CD14-positive monocyte (primary cell): ENCODE measurements around the gene KIAA0513. TPM values are rescaled to one million over a fixed set of nuclear protein-coding genes. Genes with fewer than 3 reads are reported as not detected.

Experiments used
- DNase-seq, 3 donors: peaks; one replicate each; pipeline ENCODE4 v3.0.0-alpha.2; 2011 to 2022
- H2AFZ ChIP-seq: 2 replicates; pipeline ENCODE4 v1.6.0; 2012; ENCODE audit warnings: mild to moderate bottlenecking, low read depth, low read length, inconsistent platforms; ENCODE audit not compliant: insufficient read depth, poor library complexity, severe bottlenecking
- H3K27ac ChIP-seq, 2 donors: 1 replicate in 1 of 2; 2 replicates in 1 of 2; pipeline ENCODE4 v1.5.1; 2012 to 2013; ENCODE audit warnings: low read length in 2 of 2, control low read depth in 1 of 2, inconsistent platforms in 1 of 2, low read depth in 1 of 2, mild to moderate bottlenecking in 1 of 2
- H3K27me3 ChIP-seq, 2 donors: one replicate each; pipeline versions ENCODE4 v1.6.0 to v1.6.1; 2011 to 2013; ENCODE audit warnings: low read length in 2 of 2; ENCODE audit not compliant: control insufficient read depth in 2 of 2, insufficient read depth in 2 of 2
- H3K36me3 ChIP-seq, 2 donors: replicated peaks in 1 of 2; 1 replicate in 1 of 2; 2 replicates in 1 of 2; pipeline versions ENCODE4 v1.5.1 to v1.6.1; 2012 to 2013; ENCODE audit warnings: low read length in 2 of 2, control low read depth in 1 of 2, inconsistent platforms in 1 of 2, mild to moderate bottlenecking in 1 of 2; ENCODE audit not compliant: insufficient read depth in 2 of 2, control insufficient read depth in 1 of 2
- H3K4me1 ChIP-seq, 2 donors: 1 replicate in 1 of 2; 2 replicates in 1 of 2; pipeline versions ENCODE4 v1.5.1 to v1.6.1; 2012 to 2013; ENCODE audit warnings: low read length in 2 of 2, control low read depth in 1 of 2, inconsistent platforms in 1 of 2, mild to moderate bottlenecking in 1 of 2, moderate library complexity in 1 of 2; ENCODE audit not compliant: insufficient read depth in 2 of 2, control insufficient read depth in 1 of 2
- H3K4me2 ChIP-seq: replicated peaks from 2 replicates; pipeline ENCODE3; 2012; ENCODE audit warnings: low read length, moderate library complexity, mild to moderate bottlenecking; ENCODE audit not compliant: poor library complexity, severe bottlenecking; ENCODE audit errors: extremely low read depth
- H3K4me3 ChIP-seq, 3 experiments: fragments of 200-600 bp in 1 of 3; sonication (generic) in 1 of 3; replicated peaks in 1 of 3; 1 replicate in 2 of 3; 2 replicates in 1 of 3; pipeline ENCODE4 v1.5.1; 2011 to 2013; ENCODE audit warnings: low read length in 3 of 3, mild to moderate bottlenecking in 3 of 3, control low read depth in 2 of 3, low read depth in 2 of 3, inconsistent platforms in 1 of 3, moderate library complexity in 1 of 3
- H3K79me2 ChIP-seq: 2 replicates; pipeline ENCODE4 v1.6.0; 2012; ENCODE audit warnings: mild to moderate bottlenecking, control low read depth, inconsistent platforms, low read length, moderate library complexity; ENCODE audit not compliant: insufficient read depth
- H3K9ac ChIP-seq: 2 replicates; pipeline ENCODE4 v1.6.0; 2017; ENCODE audit warnings: low read length, mild to moderate bottlenecking; ENCODE audit not compliant: insufficient read depth, poor library complexity, severe bottlenecking
- H3K9me3 ChIP-seq, 2 donors: replicated peaks in 1 of 2; 1 replicate in 1 of 2; 2 replicates in 1 of 2; pipeline versions ENCODE4 v1.5.1 to v1.6.1; 2012 to 2013; ENCODE audit warnings: low read length in 2 of 2, control low read depth in 1 of 2; ENCODE audit not compliant: control insufficient read depth in 1 of 2, insufficient read depth in 1 of 2
- H4K20me1 ChIP-seq: 2 replicates; pipeline ENCODE4 v1.6.0; 2012; ENCODE audit warnings: mild to moderate bottlenecking, low read length, control low read depth, moderate library complexity; ENCODE audit not compliant: insufficient read depth
- H3K27ac Mint-ChIP-seq, 7 donors: one replicate each; pipeline ENCODE4 v1.8.0; 2020; ENCODE audit warnings: mild to moderate bottlenecking in 7 of 7, mixed read lengths in 7 of 7, moderate library complexity in 6 of 7, inconsistent platforms in 2 of 7
- H3K27me3 Mint-ChIP-seq, 3 donors: one replicate each; pipeline ENCODE4 v1.8.0; 2021 to 2022; ENCODE audit warnings: low read depth in 3 of 3, mild to moderate bottlenecking in 3 of 3, mixed read lengths in 3 of 3, moderate library complexity in 3 of 3, inconsistent platforms in 1 of 3
- H3K36me3 Mint-ChIP-seq, 2 donors: one replicate each; pipeline ENCODE4 v1.8.0; 2020; ENCODE audit warnings: mixed read lengths in 2 of 2, inconsistent platforms in 1 of 2, mild to moderate bottlenecking in 1 of 2
- H3K4me1 Mint-ChIP-seq: one replicate; pipeline ENCODE4 v1.8.0; 2020; ENCODE audit warnings: mild to moderate bottlenecking, mixed read lengths
- H3K4me3 Mint-ChIP-seq, 2 donors: one replicate each; pipeline ENCODE4 v1.8.0; 2020; ENCODE audit warnings: mild to moderate bottlenecking in 2 of 2, mixed read lengths in 2 of 2, moderate library complexity in 1 of 2
- H3K9me3 Mint-ChIP-seq, 7 donors: one replicate each; pipeline ENCODE4 v1.8.0; 2020 to 2022; ENCODE audit warnings: mixed read lengths in 7 of 7, mild to moderate bottlenecking in 6 of 7, moderate library complexity in 6 of 7, inconsistent platforms in 2 of 7
- CTCF ChIP-seq: fragments of 200-600 bp; IDR thresholded peaks from one replicate; pipeline ENCODE4 v1.8.0; 2022; ENCODE audit warnings: antibody characterized with exemption, mild to moderate bottlenecking
- WGBS: methylation state at CpG from one replicate; pipeline ENCODE4 v1.1.5; 2013; ENCODE audit warnings: missing lambda C conversion rate; ENCODE audit not compliant: insufficient coverage; 5-methylcytosine and 5-hydroxymethylcytosine counted together
- intact Hi-C, 2 donors: fragments of 100-400 bp; cut with micrococcal nuclease; formaldehyde crosslinking; loops; one replicate each; pipeline versions ENCODE4 v1.15.0 to v1.15.1; 2023
- polyA plus RNA-seq, 3 donors: library from polyadenylated mRNA; depleted of rRNA in 1 of 3; unstranded in 2 of 3; stranded (reverse) in 1 of 3; fragments of 300-500 nt in 2 of 3; fragments of >200 nt in 1 of 3; fragmentation: Illumina TruSeq in 2 of 3; gene quantifications; 1 replicate in 2 of 3; 2 replicates in 1 of 3; pipeline ENCODE4 v1.2.3, GENCODE V29; 2012 to 2021

The KIAA0513 gene
- polyA plus RNA-seq, 3 donors: 21.4 to 77.5 (median 32.7) TPM

DNA sequence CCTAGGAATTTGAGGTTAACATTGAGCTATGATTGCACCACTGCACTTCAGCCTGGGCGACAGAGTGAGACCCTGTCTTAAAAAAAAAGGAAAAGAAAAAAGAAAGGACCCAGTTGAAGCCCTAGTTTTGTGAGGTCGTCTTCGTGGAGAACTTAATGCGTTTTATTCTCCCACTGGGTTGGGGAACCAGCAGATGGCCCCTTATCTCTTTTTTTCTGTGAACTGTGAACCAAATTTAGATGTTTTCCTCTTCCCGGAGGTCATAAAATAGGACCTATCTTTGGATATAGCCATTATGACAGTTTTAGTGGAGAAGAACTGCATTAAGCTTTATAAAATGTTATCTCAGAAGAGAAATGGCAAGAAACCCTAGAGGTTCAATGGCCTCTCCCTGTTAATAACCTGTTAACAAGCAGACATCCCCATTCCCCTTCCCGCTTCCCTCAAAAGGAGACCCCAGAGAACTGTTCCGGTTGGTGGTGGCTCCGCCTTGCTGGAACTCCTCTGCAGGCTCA is 23.5 kb downstream of the KIAA0513 start:
- H2AFZ ChIP-seq: no peak overlapping the region

GRCh38 chr16:85051683-85052082 is 24.1 kb downstream of the KIAA0513 start:
- Histone ChIP-seq H3K9me3 (no peaks in the 10 kb centered on the region), H3K4me1 (peaks cover 77 to 93% of the 10 kb centered on the region in 2 donors)
- H3K4me3 Mint-ChIP-seq: no peak overlapping the region

More for the DNA sequence above, 23.5 kb downstream of the KIAA0513 start:
- 100% methylated on average over 2 of the region's 8 CpGs for WGBS
- H3K4me1 ChIP-seq: peaks cover 77 to 93% of the 10 kb centered on the region in 2 donors
- peaks cover 88% of the 10 kb centered on the region for H3K79me2 ChIP-seq
- peaks cover 18 to 35% of the 10 kb centered on the region in 2 donors for H3K36me3 ChIP-seq
- peaks cover 0 to 5% (median 2%) of the 10 kb centered on the region in 3 donors for H3K27me3 Mint-ChIP-seq
- H3K4me1 Mint-ChIP-seq: peaks cover 85% of the 10 kb centered on the region
- peaks cover 77% of the 10 kb centered on the region for H4K20me1 ChIP-seq
- no peak overlapping the region for H3K4me3 ChIP-seq
- no peaks in the 10 kb centered on the region for H3K9me3 ChIP-seq
- H3K36me3 Mint-ChIP-seq: peaks cover 55 to 65% of the 10 kb centered on the region in 2 donors
- H3K4me2 ChIP-seq: no peak overlapping the region
- H3K27ac Mint-ChIP-seq: peak overlapping the region in 3 of 7 donors; percentile 25 to 50 (median 40)
- TF ChIP-seq CTCF: no peak
- no peak overlapping the region for H3K4me3 Mint-ChIP-seq
- no peak for DNase-seq
- peak overlapping the region in 1 of 2 donors; percentile 30 for H3K27ac ChIP-seq
- H3K9ac ChIP-seq: no peak overlapping the region
- H3K9me3 Mint-ChIP-seq: peaks cover 0 to 5% (median 0%) of the 10 kb centered on the region in 7 donors
- no peaks in the 10 kb centered on the region for H3K27me3 ChIP-seq
- intact Hi-C loops: no loop called here

More at GRCh38 chr16:85051683-85052082, 24.1 kb downstream of the KIAA0513 start:
- Histone ChIP-seq H2AFZ (no peak overlapping the region), H3K79me2 (peaks cover 89% of the 10 kb centered on the region), H3K27ac (no peak overlapping the region), H4K20me1 (peaks cover 77% of the 10 kb centered on the region), H3K4me3 (no peak overlapping the region), H3K36me3 (peaks cover 18 to 35% of the 10 kb centered on the region in 2 donors), H3K9ac (no peak overlapping the region), H3K4me2 (no peak overlapping the region), H3K27me3 (no peaks in the 10 kb centered on the region)
- H3K9me3 Mint-ChIP-seq: peaks cover 0 to 2% (median 0%) of the 10 kb centered on the region in 7 donors
- WGBS: 96% methylated on average over 7 of the region's 8 CpGs
- DNase-seq: no peak
- TF ChIP-seq CTCF: no peak
- H3K4me1 Mint-ChIP-seq: peaks cover 85% of the 10 kb centered on the region
- peaks cover 51 to 66% of the 10 kb centered on the region in 2 donors for H3K36me3 Mint-ChIP-seq
- intact Hi-C loops: no loop called here
- peaks cover 0 to 5% (median 2%) of the 10 kb centered on the region in 3 donors for H3K27me3 Mint-ChIP-seq
- peak overlapping the region in 1 of 7 donors; percentile 50 for H3K27ac Mint-ChIP-seq
